Panc1 (cell line): Measurements from ENCODE around the gene MSI2. TPM values are rescaled to one million over a fixed set of nuclear protein-coding genes. Genes with fewer than 3 reads are reported as not detected.

Source experiments
- ATAC-seq: fragments of 200-7000 bp; cut with Tn5 transposase; 2 replicates; pipeline ENCODE4 v1.9.1; 2020; ENCODE audit warnings: mild to moderate bottlenecking, moderate library complexity
- BruUV-seq: library from RNA; stranded (reverse); fragments of 400-500 nt; replicated peaks from 2 replicates; lab custom pipeline; 2021; lab: Mats Ljungman, UMichigan
- CTCF ChIA-PET: fragments of 300-600 bp; sonication (Branson Sonifier 250); formaldehyde crosslinking; loops from one replicate; lab custom pipeline; 2022; ENCODE audit warnings: antibody characterized with exemption; lab: Charles Lee
- POLR2A ChIA-PET: fragments of 300-600 bp; sonication (Branson Sonifier 250); formaldehyde crosslinking; loops from one replicate; lab custom pipeline; 2022; ENCODE audit warnings: antibody characterized with exemption; lab: Charles Lee
- DNase-seq: peaks from one replicate; pipeline ENCODE4 v3.0.0-alpha.2; 2010; ENCODE audit warnings: low read depth, low spot score
- H3K27ac ChIP-seq: 2 replicates; pipeline ENCODE4 v1.5.1; 2011; ENCODE audit warnings: mild to moderate bottlenecking, low read length, inconsistent platforms
- H3K27me3 ChIP-seq: fragments of 200-500 bp; sonication (Bioruptor generic); 2 replicates; pipeline ENCODE4 v1.6.0; 2014; ENCODE audit warnings: low read length, inconsistent platforms; ENCODE audit not compliant: control insufficient read depth, insufficient read depth
- H3K36me3 ChIP-seq: fragments of 200-500 bp; sonication (Bioruptor generic); 2 replicates; pipeline ENCODE4 v1.5.1; 2014; ENCODE audit warnings: inconsistent platforms, mild to moderate bottlenecking, low read length, moderate library complexity; ENCODE audit not compliant: control insufficient read depth, insufficient read depth
- H3K4me1 ChIP-seq: 2 replicates; pipeline ENCODE4 v1.5.1; 2011; ENCODE audit warnings: inconsistent platforms, mild to moderate bottlenecking, low read length, moderate library complexity; ENCODE audit not compliant: control insufficient read depth, insufficient read depth
- H3K4me3 ChIP-seq, 2 experiments: 2 replicates each; pipeline ENCODE4 v1.5.1; 2011 to 2012; ENCODE audit warnings: low read depth in 2 of 2, low read length in 2 of 2, mild to moderate bottlenecking in 2 of 2, inconsistent platforms in 1 of 2, moderate library complexity in 1 of 2
- H3K9me3 ChIP-seq: fragments of 200-500 bp; sonication (Bioruptor generic); 2 replicates; pipeline ENCODE4 v1.5.1; 2014; ENCODE audit warnings: low read depth, mild to moderate bottlenecking, inconsistent platforms, low read length, moderate library complexity; ENCODE audit not compliant: control insufficient read depth, insufficient read depth
- POLR2AphosphoS5 ChIP-seq: IDR thresholded peaks from 2 replicates; pipeline ENCODE4 v1.6.1; 2012; ENCODE audit warnings: mild to moderate bottlenecking, low read depth, low read length, moderate library complexity
- SIN3A ChIP-seq: IDR thresholded peaks from 2 replicates; pipeline ENCODE4 v1.6.1; 2012; ENCODE audit warnings: low read depth, mild to moderate bottlenecking, low read length, moderate library complexity, borderline replicate concordance; ENCODE audit not compliant: insufficient read depth
- TCF7L2 ChIP-seq: IDR thresholded peaks from 2 replicates; pipeline ENCODE4 v1.6.1; 2011; ENCODE audit warnings: mild to moderate bottlenecking, low read depth, low read length, inconsistent platforms
- in situ Hi-C: cut with HindIII; loops from 2 replicates; pipeline ENCODE4 v1.10.0; 2016; ENCODE audit warnings: low sequenced_read_pairs, low pct_unique_long_range_greater_than_20kb
- intact Hi-C: fragments of 100-400 bp; cut with micrococcal nuclease; formaldehyde crosslinking; loops from one replicate; pipeline ENCODE4 v1.10.0; 2022; ENCODE audit not compliant: unreplicated experiment
- total RNA-seq: library from RNA; stranded (reverse); gene quantifications from one replicate; pipeline ENCODE4 v1.2.1, GENCODE V29; 2021; ENCODE audit not compliant: unreplicated experiment
- TF ChIP-seq, protein P1 (sequence below): fragments of 450-650 bp; IDR thresholded peaks from 2 replicates; pipeline ENCODE4 v1.5.1; 2017; ENCODE audit warnings: mild to moderate bottlenecking
- TF ChIP-seq, protein P2 (sequence below), 2 experiments: IDR thresholded peaks; 2 replicates each; pipeline ENCODE4 v1.6.1; 2011 to 2012; ENCODE audit warnings: low read depth in 2 of 2, control low read depth in 1 of 2, low read length in 1 of 2, mild to moderate bottlenecking in 1 of 2, moderate library complexity in 1 of 2; ENCODE audit not compliant: insufficient read depth in 1 of 2

MSI2 gene
- total RNA-seq, 1 experiment from 2014 or later = 38.5 TPM

DNA sequence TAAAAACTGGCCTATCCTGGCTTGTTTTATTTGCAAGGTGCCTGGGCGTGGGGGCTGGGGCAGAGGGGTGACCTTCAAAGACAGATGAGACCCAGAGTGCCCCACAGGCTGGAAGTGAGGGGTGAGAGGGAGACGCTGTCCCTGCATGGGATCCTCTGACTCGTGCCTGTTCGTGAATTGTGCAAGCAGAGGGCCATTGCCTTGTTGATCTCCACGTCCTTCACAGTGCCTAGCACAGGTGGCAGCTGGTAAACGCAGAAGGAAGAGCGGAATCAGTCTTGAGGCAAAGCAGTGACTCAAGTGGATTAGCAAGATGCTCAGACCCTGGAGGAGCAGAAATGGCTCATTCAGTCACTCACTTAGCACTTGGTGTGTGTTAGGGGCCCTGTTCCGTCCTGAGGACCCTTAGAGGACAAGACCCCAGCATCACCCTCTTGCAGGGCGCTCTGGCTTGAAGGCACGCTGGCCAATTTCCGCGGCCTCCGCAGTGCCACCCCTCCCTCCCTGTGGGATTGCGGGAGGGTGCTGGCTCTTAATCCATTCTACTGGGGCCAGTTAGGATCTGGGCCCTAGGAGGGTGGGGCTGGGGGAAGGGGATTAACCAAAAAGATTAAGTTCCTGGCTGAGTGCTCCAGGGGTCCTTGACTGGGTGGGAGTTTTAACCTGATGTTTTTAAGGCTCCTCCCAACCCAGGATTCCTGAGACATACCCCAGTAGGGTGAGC is 337.6 kb downstream of the MSI2 start:
- TF ChIP-seq, protein P1, sequence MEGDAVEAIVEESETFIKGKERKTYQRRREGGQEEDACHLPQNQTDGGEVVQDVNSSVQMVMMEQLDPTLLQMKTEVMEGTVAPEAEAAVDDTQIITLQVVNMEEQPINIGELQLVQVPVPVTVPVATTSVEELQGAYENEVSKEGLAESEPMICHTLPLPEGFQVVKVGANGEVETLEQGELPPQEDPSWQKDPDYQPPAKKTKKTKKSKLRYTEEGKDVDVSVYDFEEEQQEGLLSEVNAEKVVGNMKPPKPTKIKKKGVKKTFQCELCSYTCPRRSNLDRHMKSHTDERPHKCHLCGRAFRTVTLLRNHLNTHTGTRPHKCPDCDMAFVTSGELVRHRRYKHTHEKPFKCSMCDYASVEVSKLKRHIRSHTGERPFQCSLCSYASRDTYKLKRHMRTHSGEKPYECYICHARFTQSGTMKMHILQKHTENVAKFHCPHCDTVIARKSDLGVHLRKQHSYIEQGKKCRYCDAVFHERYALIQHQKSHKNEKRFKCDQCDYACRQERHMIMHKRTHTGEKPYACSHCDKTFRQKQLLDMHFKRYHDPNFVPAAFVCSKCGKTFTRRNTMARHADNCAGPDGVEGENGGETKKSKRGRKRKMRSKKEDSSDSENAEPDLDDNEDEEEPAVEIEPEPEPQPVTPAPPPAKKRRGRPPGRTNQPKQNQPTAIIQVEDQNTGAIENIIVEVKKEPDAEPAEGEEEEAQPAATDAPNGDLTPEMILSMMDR = no peak
- TF ChIP-seq POLR2AphosphoS5 = no peak
- no peak for TF ChIP-seq SIN3A
- no peak for TF ChIP-seq TCF7L2
- TF ChIP-seq, protein P2, sequence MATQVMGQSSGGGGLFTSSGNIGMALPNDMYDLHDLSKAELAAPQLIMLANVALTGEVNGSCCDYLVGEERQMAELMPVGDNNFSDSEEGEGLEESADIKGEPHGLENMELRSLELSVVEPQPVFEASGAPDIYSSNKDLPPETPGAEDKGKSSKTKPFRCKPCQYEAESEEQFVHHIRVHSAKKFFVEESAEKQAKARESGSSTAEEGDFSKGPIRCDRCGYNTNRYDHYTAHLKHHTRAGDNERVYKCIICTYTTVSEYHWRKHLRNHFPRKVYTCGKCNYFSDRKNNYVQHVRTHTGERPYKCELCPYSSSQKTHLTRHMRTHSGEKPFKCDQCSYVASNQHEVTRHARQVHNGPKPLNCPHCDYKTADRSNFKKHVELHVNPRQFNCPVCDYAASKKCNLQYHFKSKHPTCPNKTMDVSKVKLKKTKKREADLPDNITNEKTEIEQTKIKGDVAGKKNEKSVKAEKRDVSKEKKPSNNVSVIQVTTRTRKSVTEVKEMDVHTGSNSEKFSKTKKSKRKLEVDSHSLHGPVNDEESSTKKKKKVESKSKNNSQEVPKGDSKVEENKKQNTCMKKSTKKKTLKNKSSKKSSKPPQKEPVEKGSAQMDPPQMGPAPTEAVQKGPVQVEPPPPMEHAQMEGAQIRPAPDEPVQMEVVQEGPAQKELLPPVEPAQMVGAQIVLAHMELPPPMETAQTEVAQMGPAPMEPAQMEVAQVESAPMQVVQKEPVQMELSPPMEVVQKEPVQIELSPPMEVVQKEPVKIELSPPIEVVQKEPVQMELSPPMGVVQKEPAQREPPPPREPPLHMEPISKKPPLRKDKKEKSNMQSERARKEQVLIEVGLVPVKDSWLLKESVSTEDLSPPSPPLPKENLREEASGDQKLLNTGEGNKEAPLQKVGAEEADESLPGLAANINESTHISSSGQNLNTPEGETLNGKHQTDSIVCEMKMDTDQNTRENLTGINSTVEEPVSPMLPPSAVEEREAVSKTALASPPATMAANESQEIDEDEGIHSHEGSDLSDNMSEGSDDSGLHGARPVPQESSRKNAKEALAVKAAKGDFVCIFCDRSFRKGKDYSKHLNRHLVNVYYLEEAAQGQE (IDR thresholded peaks at IDR 0.05; ENCODE audit: insufficient read depth in 1 of 2, low read depth in 2 of 2, low read length in 1 of 2) = no peak
- intact Hi-C loops = loop anchor here (10.0 kb wide), 2 partner anchors 459 to 521 kb away; no protein-coding TSS in a partner anchor
- Histone ChIP-seq H3K4me3 (no peak overlapping the region), H3K27ac (no peak overlapping the region), H3K9me3 (no peaks in the 10 kb centered on the region), H3K27me3 (no peaks in the 10 kb centered on the region), H3K36me3 (no peaks in the 10 kb centered on the region), H3K4me1 (no peaks in the 10 kb centered on the region)
- in situ Hi-C loops = no loop called here
- no peak for ATAC-seq
- ChIA-PET CTCF (interaction anchor here (0.7 kb wide), 1 partner anchor 22 kb away, joined by 3 read pairs; no protein-coding TSS in a partner anchor), POLR2A (no interaction called here)
- DNase-seq = no peak
- BruUV-seq = no TSS peak

DNA sequence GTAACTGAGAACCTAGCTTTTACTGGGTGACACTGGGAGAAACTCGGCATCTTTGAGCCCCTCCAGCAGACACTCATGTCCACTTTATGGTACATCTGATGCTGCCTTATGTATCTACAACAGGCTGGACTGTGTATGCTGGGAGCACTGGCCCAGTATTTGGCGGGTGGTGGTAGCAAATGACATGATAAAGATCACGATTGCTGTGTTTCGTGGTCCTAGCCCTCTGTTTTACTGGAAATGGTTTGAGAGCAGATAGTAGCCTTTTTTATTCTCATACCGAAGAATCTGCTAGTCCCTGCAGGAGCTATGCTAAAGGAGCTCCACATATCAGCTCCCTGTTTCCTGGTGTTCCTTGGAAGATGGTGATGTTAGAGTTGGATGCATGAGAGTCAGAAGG is 338.4 kb downstream of the MSI2 start:
- no peak for DNase-seq
- intact Hi-C loops = loop anchor here (10.0 kb wide), 2 partner anchors 460 to 520 kb away; no protein-coding TSS in a partner anchor
- no peak for ATAC-seq
- ChIA-PET POLR2A (no interaction called here), CTCF (no interaction called here)
- no peaks in the 10 kb centered on the region for H3K36me3 ChIP-seq
- no peak overlapping the region for H3K4me3 ChIP-seq
- no peaks in the 10 kb centered on the region for H3K4me1 ChIP-seq
- no peak for TF ChIP-seq TCF7L2
- no peak for TF ChIP-seq POLR2AphosphoS5
- TF ChIP-seq, protein P1 = no peak
- no peak for TF ChIP-seq SIN3A
- TF ChIP-seq, protein P2 (IDR thresholded peaks at IDR 0.05; ENCODE audit: insufficient read depth in 1 of 2, low read depth in 2 of 2, low read length in 1 of 2) = no peak
- BruUV-seq = no TSS peak
- H3K27ac ChIP-seq = no peak overlapping the region
- in situ Hi-C loops = no loop called here
- no peaks in the 10 kb centered on the region for H3K27me3 ChIP-seq
- no peaks in the 10 kb centered on the region for H3K9me3 ChIP-seq
